GM19455 (cell line): ENCODE results near the gene BCDIN3D.

Source experiments
- ATAC-seq: cut with Tn5 transposase; IDR thresholded peaks from one replicate; pipeline ENCODE4 v1.9.1; 2021; ENCODE audit not compliant: unreplicated experiment

Gene BCDIN3D

GRCh38 chr12:49800421-49801140 is 42.3 kb downstream of the BCDIN3D start:
- ATAC-seq: no peak

- ATAC-seq: no peak
Observed at GRCh38 chr12:49798934-49799333, 44.0 kb downstream of the BCDIN3D start.

DNA sequence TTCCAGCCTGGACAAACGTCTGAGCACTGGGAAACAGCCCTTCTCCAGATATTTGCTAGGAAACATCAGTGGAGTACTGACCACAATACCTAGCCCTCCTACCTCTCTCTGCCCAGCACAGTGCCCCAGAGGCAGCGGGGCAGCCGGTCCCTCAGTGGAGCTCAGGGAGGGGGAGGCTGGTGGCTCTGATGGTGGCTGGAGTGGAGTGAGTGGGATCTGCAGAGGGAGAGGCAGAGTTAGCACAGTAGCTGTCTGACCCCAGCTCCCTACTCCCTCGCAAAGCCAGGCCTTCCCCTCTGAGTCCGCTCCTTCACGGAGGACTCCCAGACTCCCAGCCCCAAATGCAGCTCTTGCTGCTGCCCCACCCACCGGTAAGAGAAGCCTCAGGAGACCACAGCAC is 44.7 kb downstream of the BCDIN3D start:
- ATAC-seq: no peak

GRCh38 chr12:49797449-49797776 is 45.5 kb downstream of the BCDIN3D start:
- no peak for ATAC-seq

DNA sequence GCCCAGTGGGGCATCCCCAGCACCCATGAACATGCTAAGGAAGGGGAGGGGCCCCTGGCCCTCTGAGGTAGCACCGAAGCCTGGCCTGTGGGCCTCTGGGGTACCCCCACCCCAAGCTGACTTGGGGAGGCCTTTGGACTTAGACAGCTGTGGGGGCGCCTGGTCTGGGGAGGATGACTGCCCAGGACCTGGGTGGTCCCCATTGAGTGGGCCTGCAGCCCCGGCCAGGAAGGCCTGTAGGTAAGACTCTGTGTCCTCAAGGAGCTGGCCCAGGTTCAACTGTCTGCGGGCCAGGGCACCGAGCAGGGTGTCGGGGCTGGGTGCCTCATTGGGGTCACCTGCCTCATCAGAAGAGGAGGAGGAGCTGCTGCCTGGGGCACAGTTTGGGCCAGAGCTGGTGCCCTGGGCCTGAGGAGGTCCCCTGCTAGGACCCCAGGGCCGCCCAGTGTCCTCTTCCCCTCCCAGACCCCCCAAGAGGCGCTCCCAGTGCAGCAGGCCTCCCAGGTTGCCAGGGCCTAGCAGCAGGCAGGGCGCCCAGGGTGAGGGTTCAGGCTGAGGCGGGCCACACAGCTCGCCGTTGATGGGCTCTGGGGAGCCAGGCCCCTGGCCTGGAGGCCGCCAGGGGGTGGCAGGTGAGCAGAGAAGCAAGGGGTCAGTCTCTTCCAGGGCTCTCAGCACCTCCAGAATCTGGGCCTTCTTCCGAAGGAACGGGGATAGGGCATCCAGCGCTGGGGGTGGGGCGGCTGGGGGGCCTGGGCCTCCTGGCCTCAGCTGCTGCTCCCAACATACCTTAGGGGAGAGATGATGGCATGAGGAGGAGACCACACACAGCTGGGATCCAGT is 46.1 kb downstream of the BCDIN3D start:
- no peak for ATAC-seq

DNA sequence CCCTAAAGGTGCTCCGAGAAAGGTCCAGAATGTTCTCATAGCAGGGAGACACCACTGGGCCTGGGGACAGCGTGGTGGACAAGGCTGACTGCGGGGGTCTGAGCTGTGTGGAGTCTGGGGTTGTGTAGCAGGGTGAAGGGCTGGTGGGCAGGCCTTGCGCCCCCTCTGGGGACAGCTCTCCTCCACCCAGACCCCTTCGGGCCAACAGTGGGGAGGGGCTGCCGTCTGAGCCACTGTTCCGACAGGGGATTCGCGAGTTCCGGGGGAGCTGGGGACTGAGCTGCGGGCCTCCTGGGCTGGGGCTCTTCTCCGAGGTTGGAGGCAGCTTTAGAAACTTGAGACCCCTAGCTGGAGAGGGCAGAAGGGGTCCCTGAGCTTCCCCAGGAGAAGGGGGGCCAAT is 46.8 kb downstream of the BCDIN3D start:
- no peak for ATAC-seq

DNA sequence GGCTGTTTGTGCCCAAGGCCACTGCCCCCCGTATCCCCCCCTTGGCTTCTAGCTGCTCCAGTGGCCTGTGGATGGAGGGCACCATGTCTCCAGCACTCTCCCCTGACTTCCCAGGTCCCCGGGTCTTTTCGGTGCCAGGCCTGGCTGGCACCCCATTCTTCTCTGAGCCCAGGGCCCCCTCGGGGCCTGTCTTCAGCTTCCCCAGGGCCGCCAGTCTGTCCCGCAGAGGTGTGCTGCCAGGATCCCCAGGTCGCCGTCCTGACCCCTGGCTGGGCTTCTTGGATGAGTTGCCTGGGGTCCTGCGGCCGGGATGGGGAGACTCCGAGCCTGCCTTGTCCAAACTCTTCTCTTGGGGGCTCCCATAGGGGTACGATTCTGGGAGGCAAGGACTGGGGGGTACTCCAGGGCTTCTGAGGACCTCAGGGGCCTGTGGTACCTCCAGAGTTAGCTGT is 47.2 kb downstream of the BCDIN3D start:
- ATAC-seq: no peak

DNA sequence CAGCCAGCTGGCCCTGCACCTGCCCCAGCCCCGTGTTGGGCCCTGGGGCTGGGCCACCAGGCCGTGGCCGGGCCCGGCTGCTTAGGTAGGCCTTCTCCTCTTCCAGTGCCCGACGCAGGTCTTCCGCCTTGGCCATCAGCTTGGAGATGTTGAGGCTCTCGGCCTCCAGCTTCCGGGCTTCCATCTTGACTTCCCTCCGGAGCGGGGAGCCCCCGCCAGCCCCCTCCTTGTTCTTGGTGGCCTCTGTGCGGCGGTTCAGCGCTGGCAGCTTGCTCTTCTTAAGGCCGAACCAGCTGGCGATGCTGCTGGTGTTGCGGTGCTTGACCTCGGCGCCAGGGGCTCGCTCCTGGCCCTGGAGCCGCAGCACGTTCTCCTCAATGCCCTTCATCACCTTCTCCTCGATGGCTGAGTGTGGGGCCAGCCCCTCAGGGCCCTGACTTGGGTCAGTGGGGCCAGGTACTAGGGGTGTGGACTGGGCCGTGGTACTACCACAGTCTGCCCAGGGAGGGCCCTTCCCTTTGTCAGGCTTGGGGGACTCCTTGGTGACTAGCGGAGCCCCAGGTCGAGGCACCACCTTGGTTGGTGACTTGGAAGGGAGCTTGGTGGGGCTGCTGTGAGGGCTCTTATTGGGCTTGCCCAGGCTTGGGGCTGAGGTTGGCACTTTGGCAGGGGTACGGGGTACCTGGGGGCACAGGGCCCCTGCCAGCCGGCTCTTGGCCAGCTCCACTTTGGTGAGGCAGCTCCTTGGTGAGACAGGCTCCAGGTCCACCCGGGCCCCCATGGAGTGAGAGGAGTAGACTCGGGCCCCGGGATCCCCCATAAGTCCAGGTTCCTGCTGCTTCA is 47.9 kb downstream of the BCDIN3D start:
- ATAC-seq: no peak

- ATAC-seq: no peak
Observed at GRCh38 chr12:49794021-49794420, 48.9 kb downstream of the BCDIN3D start.

DNA sequence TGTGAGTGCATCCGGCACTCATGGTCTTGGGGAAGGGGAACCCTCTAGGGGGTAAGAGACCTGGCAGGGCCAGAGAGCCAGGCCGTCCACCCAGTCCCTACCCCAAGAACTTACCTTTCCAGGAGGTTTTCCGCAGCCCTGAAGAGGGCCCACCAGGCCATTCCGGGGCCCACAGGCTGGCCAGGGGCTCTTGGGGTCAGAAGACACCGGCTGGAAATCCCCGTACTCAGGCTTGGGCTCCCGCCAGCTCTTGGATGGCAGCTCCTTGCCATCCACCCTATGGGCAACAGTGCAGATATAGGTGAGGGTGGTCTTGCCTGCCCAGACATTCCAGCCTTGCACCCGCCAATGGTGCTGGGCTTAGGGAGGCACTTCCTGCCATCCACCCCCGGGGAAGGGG is 49.3 kb downstream of the BCDIN3D start:
- no peak for ATAC-seq

GRCh38 chr12:49792976-49793580 is 49.8 kb downstream of the BCDIN3D start:
- ATAC-seq: no peak

- no peak for ATAC-seq
Observed at GRCh38 chr12:49792181-49792970, 50.5 kb downstream of the BCDIN3D start.

DNA sequence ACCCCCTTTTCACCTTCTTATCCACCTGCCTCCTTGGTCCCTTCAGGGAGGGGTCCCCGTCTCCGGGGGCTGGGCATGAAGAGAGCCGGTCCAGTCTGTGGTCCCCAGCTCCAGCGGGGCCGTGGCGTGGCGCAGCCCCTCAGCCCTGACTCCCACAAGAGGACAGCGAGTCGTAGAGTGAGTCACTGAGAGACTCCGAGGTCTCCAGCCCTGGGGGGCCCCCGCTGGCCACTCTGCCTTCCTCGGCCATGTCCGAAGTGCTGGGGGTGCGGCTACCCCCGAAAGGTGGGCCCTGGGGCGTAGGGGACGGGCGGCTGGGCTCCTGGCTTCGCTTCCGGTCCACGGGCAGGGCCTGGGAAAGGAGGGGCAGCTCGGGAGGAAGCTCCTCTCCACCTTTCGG is 51.2 kb downstream of the BCDIN3D start:
- no peak for ATAC-seq

GRCh38 chr12:49790741-49791555 is 52.0 kb downstream of the BCDIN3D start:
- ATAC-seq: no peak

- no peak for ATAC-seq
Observed at GRCh38 chr12:49789992-49790391, 52.9 kb downstream of the BCDIN3D start.

DNA sequence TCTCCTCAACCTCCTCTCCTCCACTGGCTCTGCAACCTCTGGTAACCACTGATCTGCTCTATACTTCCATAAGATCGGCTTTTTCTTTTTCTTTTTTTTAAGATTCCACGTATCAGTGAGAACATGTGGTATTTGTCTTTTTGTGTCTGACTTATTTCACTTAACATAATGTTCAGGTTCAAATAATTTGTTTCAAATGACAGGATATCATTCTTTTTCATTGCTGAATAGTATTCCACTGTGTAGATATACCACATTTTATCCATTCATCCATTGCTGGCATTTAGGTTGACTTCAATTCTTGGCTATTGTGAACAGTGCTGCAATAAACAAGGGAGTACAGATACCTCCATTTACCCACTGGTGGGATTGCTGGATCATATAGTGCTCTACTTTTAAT is 55.2 kb downstream of the BCDIN3D start:
- ATAC-seq: no peak
